ENCODE data around the gene SLC40A1.

Gene SLC40A1

GRCh38 chr2:189576396-189576795, 4.2 kb downstream of the SLC40A1 start:
- Histone ChIP-seq H3K36me3 (ENCODE audit: control insufficient read depth, insufficient read depth, low read length) (no peaks in the 10 kb centered on the region), H3K27me3 (replicated peaks; ENCODE audit: control insufficient read depth, insufficient read depth, low read length) (no peaks in the 10 kb centered on the region; the same call in 1 of the 2 replicates), H3K4me3 (replicated peaks; ENCODE audit: low read depth, low read length) (no peak overlapping the region)
- TF ChIP-seq CTCF (IDR thresholded peaks at IDR 0.05; ENCODE audit: insufficient read depth, low read length, poor library complexity, severe bottlenecking): no peak
- DNase-seq (ENCODE audit: extremely low read depth, insufficient read length): no peak

- Histone ChIP-seq H3K36me3 (ENCODE audit: control insufficient read depth, insufficient read depth, low read length) (no peaks in the 10 kb centered on the region), H3K27me3 (replicated peaks; ENCODE audit: control insufficient read depth, insufficient read depth, low read length) (no peaks in the 10 kb centered on the region), H3K4me3 (replicated peaks; ENCODE audit: low read depth, low read length) (no peak overlapping the region)
- no peak for DNase-seq (ENCODE audit: extremely low read depth, insufficient read length)
- no peak for TF ChIP-seq CTCF (IDR thresholded peaks at IDR 0.05; ENCODE audit: insufficient read depth, low read length, poor library complexity, severe bottlenecking)
Observed at GRCh38 chr2:189574793-189575475, 5.7 kb downstream of the SLC40A1 start.

DNA sequence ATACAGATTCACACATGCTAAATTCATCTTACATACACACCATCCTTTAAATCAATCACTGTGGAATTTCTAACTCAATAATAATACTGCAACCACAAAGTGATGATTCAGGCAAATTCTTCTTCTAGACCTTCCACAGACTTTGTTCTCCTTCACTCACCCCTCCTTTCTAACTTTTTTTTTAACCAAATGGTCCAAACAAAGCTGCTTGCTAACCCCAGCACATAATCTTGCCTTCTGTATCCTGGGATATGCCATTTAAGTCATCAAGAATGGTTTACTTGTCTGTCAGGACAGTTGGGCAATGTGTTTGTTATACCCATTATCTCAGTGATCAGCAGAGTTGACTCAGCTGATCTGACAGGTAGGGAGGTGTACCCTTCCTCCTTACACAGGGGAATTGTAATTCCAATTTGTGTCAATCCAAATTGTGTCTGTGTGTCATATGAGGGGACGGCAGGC, 10.0 kb downstream of the SLC40A1 start:
- Histone ChIP-seq H3K36me3 (ENCODE audit: control insufficient read depth, insufficient read depth, low read length) (no peaks in the 10 kb centered on the region), H3K4me3 (replicated peaks; ENCODE audit: low read depth, low read length) (no peak overlapping the region), H3K27me3 (replicated peaks; ENCODE audit: control insufficient read depth, insufficient read depth, low read length) (no peaks in the 10 kb centered on the region)
- no peak for TF ChIP-seq CTCF (IDR thresholded peaks at IDR 0.05; ENCODE audit: insufficient read depth, low read length, poor library complexity, severe bottlenecking)
- DNase-seq (ENCODE audit: extremely low read depth, insufficient read length): no peak

GRCh38 chr2:189569295-189569910, 11.2 kb downstream of the SLC40A1 start:
- no peak for DNase-seq (ENCODE audit: extremely low read depth, insufficient read length)
- H3K4me3 ChIP-seq (replicated peaks; ENCODE audit: low read depth, low read length): no peak overlapping the region
- no peaks in the 10 kb centered on the region for H3K27me3 ChIP-seq (replicated peaks; ENCODE audit: control insufficient read depth, insufficient read depth, low read length)
- no peaks in the 10 kb centered on the region for H3K36me3 ChIP-seq (ENCODE audit: control insufficient read depth, insufficient read depth, low read length)
- no peak for TF ChIP-seq CTCF (IDR thresholded peaks at IDR 0.05; ENCODE audit: insufficient read depth, low read length, poor library complexity, severe bottlenecking)

GRCh38 chr2:189566046-189566445, 14.5 kb downstream of the SLC40A1 start:
- no peak overlapping the region for H3K4me3 ChIP-seq (replicated peaks; ENCODE audit: low read depth, low read length)
- no peaks in the 10 kb centered on the region for H3K27me3 ChIP-seq (replicated peaks; ENCODE audit: control insufficient read depth, insufficient read depth, low read length)
- H3K36me3 ChIP-seq (ENCODE audit: control insufficient read depth, insufficient read depth, low read length): no peaks in the 10 kb centered on the region
- DNase-seq (ENCODE audit: extremely low read depth, insufficient read length): no peak
- no peak for TF ChIP-seq CTCF (IDR thresholded peaks at IDR 0.05; ENCODE audit: insufficient read depth, low read length, poor library complexity, severe bottlenecking)

All from GM06990 (cell line).